ENCODE results near the gene AGBL1.
"Not testable (repeated sequence)": the region's sequence is repeated elsewhere in the genome, so short reads cannot be mapped to it uniquely, and the experiment has no call there.

AGBL1 gene

GRCh38 chr15:86408261-86408660, 328.6 kb downstream of the AGBL1 start:
- peak in 1 of 2 experiments; percentile 24 for DNase-seq

- DNase-seq: no peak
These were observed 332.2 kb downstream of the AGBL1 start for GRCh38 chr15:86411916-86412315.

- DNase-seq: no peak
These were observed 333.5 kb downstream of the AGBL1 start for GRCh38 chr15:86413191-86413590.

- DNase-seq: no peak
These were observed 346.1 kb downstream of the AGBL1 start for GRCh38 chr15:86425746-86426145.

- DNase-seq: no peak
These were observed 353.2 kb downstream of the AGBL1 start for GRCh38 chr15:86432861-86433260.

GRCh38 chr15:86433983-86434382, 354.3 kb downstream of the AGBL1 start:
- no peak for DNase-seq

- no peak for DNase-seq
These were observed 359.9 kb downstream of the AGBL1 start for GRCh38 chr15:86439614-86440013.

GRCh38 chr15:86444527-86444926, 364.9 kb downstream of the AGBL1 start:
- no peak for DNase-seq

- peak; percentile 99 for DNase-seq
These were observed 366.0 kb downstream of the AGBL1 start for GRCh38 chr15:86445579-86446252.

- peak; percentile 26 to 85 for DNase-seq
These were observed 366.6 kb downstream of the AGBL1 start for GRCh38 chr15:86446253-86446640.

GRCh38 chr15:86465470-86466039, 385.9 kb downstream of the AGBL1 start:
- not testable (repeated sequence) for DNase-seq

- no peak for DNase-seq
These were observed 402.0 kb downstream of the AGBL1 start for GRCh38 chr15:86481720-86482119.

GRCh38 chr15:86483936-86484335, 404.3 kb downstream of the AGBL1 start:
- peak in 1 of 2 experiments; percentile 51 for DNase-seq

GRCh38 chr15:86488046-86488445, 408.4 kb downstream of the AGBL1 start:
- no peak for DNase-seq

GRCh38 chr15:86489981-86490380, 410.3 kb downstream of the AGBL1 start:
- peak; percentile 34 to 90 for DNase-seq

GRCh38 chr15:86491118-86491517, 411.4 kb downstream of the AGBL1 start:
- no peak for DNase-seq

GRCh38 chr15:86493884-86494283, 414.2 kb downstream of the AGBL1 start:
- no peak for DNase-seq

GRCh38 chr15:86494475-86494874, 414.8 kb downstream of the AGBL1 start:
- DNase-seq: no peak

GRCh38 chr15:86502301-86502700, 422.6 kb downstream of the AGBL1 start:
- no peak for DNase-seq

- peak in 1 of 2 experiments; percentile 74 for DNase-seq
These were observed 426.3 kb downstream of the AGBL1 start for GRCh38 chr15:86505951-86506350.

- peak; percentile 95 to 99 for DNase-seq
These were observed 426.7 kb downstream of the AGBL1 start for GRCh38 chr15:86506401-86506800.

GRCh38 chr15:86515625-86516024, 436.0 kb downstream of the AGBL1 start:
- no peak for DNase-seq

GRCh38 chr15:86522721-86523120, 443.1 kb downstream of the AGBL1 start:
- no peak for DNase-seq

GRCh38 chr15:86526938-86527690, 447.4 kb downstream of the AGBL1 start:
- peak; percentile 12 to 13 for DNase-seq
